ENCODE results near the gene SPATA33.
"Not testable (repeated sequence)": the region's sequence is repeated elsewhere in the genome, so short reads cannot be mapped to it uniquely, and the experiment has no call there.

GRCh38 chr16:89694784-89695085 is 37.1 kb downstream of the SPATA33 start:
- TF ChIP-seq CTCF (IDR thresholded peaks at IDR 0.05); ZFX (IDR thresholded peaks at IDR 0.05; ENCODE audit: borderline replicate concordance): not testable (repeated sequence)

All from 22Rv1 (cell line).